C4-2B (cell line): Measurements from ENCODE around the gene COPS8.

Experiments
- CTCF ChIP-seq: fragments of 450-650 bp; conservative IDR thresholded peaks from 2 replicates; pipeline ENCODE4 v1.5.1; 2017; ENCODE audit warnings: mild to moderate bottlenecking
- ZFX ChIP-seq: fragments of 450-650 bp; IDR thresholded peaks from 2 replicates; pipeline ENCODE4 v1.6.1; 2017

DNA sequence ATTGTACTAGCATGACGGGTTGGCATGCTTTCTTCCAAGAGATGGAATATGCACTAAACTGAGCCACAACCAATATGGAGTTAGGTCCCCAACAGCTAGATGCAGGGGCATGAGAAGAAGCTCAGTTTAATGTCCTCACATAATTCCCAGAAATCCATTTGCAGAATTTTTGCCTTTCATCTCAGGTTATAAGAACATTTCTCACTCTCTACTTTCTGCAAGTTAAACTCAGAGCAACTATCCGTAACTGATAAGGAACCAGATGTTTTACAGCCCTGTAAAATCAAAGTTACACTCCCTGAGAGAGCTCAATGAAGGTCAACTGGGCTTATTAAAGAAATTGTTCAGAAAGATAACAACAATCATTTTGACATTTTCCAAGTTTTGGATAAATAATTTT, 30.7 kb downstream of the COPS8 start:
- TF ChIP-seq CTCF: no peak
- TF ChIP-seq ZFX: no peak
